Loucy (cell line): ENCODE data around the gene CYP26B1.

Experiments used
- H2AFZ ChIP-seq: fragments of 200-600 bp; sonication (generic); 2 replicates; pipeline ENCODE4 v1.6.0; 2016; ENCODE audit warnings: antibody characterized with exemption, mild to moderate bottlenecking, low read length, moderate library complexity
- H3F3A ChIP-seq: fragments of 200-600 bp; 2 replicates; pipeline ENCODE4 v1.6.0; 2016; ENCODE audit warnings: antibody characterized with exemption, low read depth, mild to moderate bottlenecking
- H3K27me3 ChIP-seq: fragments of 200-600 bp; sonication (generic); 2 replicates; pipeline ENCODE4 v1.6.1; 2014; ENCODE audit warnings: low read length, mild to moderate bottlenecking; ENCODE audit not compliant: insufficient read depth, poor library complexity, severe bottlenecking
- H3K36me3 ChIP-seq: fragments of 200-600 bp; sonication (generic); 2 replicates; pipeline ENCODE4 v1.6.1; 2016; ENCODE audit warnings: low read length; ENCODE audit not compliant: insufficient read depth
- H3K4me1 ChIP-seq: fragments of 200-600 bp; sonication (generic); 2 replicates; pipeline ENCODE4 v1.5.1; 2014; ENCODE audit warnings: low read length, mild to moderate bottlenecking; ENCODE audit not compliant: insufficient read depth, poor library complexity, severe bottlenecking
- H3K4me2 ChIP-seq: fragments of 200-600 bp; sonication (generic); 2 replicates; pipeline ENCODE4 v1.6.0; 2014; ENCODE audit warnings: antibody characterized with exemption, low read length, low read depth, mild to moderate bottlenecking; ENCODE audit not compliant: poor library complexity, severe bottlenecking
- H3K4me3 ChIP-seq: fragments of 200-600 bp; sonication (generic); 2 replicates; pipeline ENCODE4 v1.5.1; 2014; ENCODE audit warnings: low read length, mild to moderate bottlenecking, mixed read lengths; ENCODE audit not compliant: poor library complexity, severe bottlenecking
- H3K79me2 ChIP-seq: fragments of 200-600 bp; sonication (generic); 2 replicates; pipeline ENCODE4 v1.6.1; 2014; ENCODE audit warnings: low read length; ENCODE audit not compliant: insufficient read depth
- H3K9ac ChIP-seq: fragments of 200-600 bp; sonication (generic); 2 replicates; pipeline ENCODE4 v1.6.0; 2014; ENCODE audit warnings: mild to moderate bottlenecking, low read depth, low read length, moderate library complexity; ENCODE audit not compliant: poor library complexity, severe bottlenecking
- H3K9me2 ChIP-seq: fragments of 200-600 bp; sonication (generic); replicated peaks from 2 replicates; pipeline ENCODE4 v1.6.1; 2016; ENCODE audit warnings: low read depth, low read length, mixed read lengths
- H3K9me3 ChIP-seq: fragments of 200-600 bp; sonication (generic); 2 replicates; pipeline ENCODE4 v1.6.1; 2014; ENCODE audit warnings: mild to moderate bottlenecking, antibody characterized with exemption, low read length, low read depth; ENCODE audit not compliant: insufficient read depth
- H4K20me1 ChIP-seq: fragments of 200-600 bp; sonication (generic); 2 replicates; pipeline ENCODE4 v1.6.0; 2014; ENCODE audit warnings: antibody characterized with exemption, low read length, mild to moderate bottlenecking; ENCODE audit not compliant: insufficient read depth, poor library complexity, severe bottlenecking
- CTCF ChIP-seq: fragments of 200-600 bp; sonication (generic); conservative IDR thresholded peaks from 2 replicates; pipeline ENCODE4 v1.5.1; 2014; ENCODE audit warnings: mild to moderate bottlenecking, antibody characterized with exemption, low read length
- EZH2phosphoT487 ChIP-seq: fragments of 200-600 bp; IDR thresholded peaks from 2 replicates; pipeline ENCODE4 v1.6.1; 2018; ENCODE audit warnings: antibody characterized with exemption, mild to moderate bottlenecking, moderate library complexity, borderline replicate concordance

The CYP26B1 gene

GRCh38 chr2:72182547-72182946, 34.9 kb upstream of the CYP26B1 start:
- Histone ChIP-seq H4K20me1 (no peaks in the 10 kb centered on the region), H3K79me2 (no peaks in the 10 kb centered on the region), H2AFZ (no peak overlapping the region), H3K4me1 (no peaks in the 10 kb centered on the region), H3K9me3 (peaks cover 4% of the 10 kb centered on the region; the same call in 1 of the 2 replicates), H3K4me3 (no peak overlapping the region), H3K9me2 (no peaks in the 10 kb centered on the region), H3F3A (no peaks in the 10 kb centered on the region), H3K9ac (no peak overlapping the region), H3K36me3 (peaks cover 3% of the 10 kb centered on the region; the same call in 1 of the 2 replicates), H3K4me2 (no peak overlapping the region), H3K27me3 (no peaks in the 10 kb centered on the region)
- TF ChIP-seq CTCF: no peak
- TF ChIP-seq EZH2phosphoT487: no peak

- no peaks in the 10 kb centered on the region for H3K27me3 ChIP-seq
- H3K36me3 ChIP-seq: peaks cover 3% of the 10 kb centered on the region; the same call in 1 of the 2 replicates
- no peak overlapping the region for H3K9ac ChIP-seq
- H3K9me3 ChIP-seq: no peaks in the 10 kb centered on the region
- H3K9me2 ChIP-seq: no peaks in the 10 kb centered on the region
- H2AFZ ChIP-seq: no peak overlapping the region
- no peak overlapping the region for H3K4me3 ChIP-seq
- no peaks in the 10 kb centered on the region for H3F3A ChIP-seq
- no peaks in the 10 kb centered on the region for H3K79me2 ChIP-seq
- H4K20me1 ChIP-seq: no peaks in the 10 kb centered on the region
- no peak overlapping the region for H3K4me2 ChIP-seq
- TF ChIP-seq CTCF: no peak
- TF ChIP-seq EZH2phosphoT487: no peak
- H3K4me1 ChIP-seq: no peaks in the 10 kb centered on the region
These were observed 34.0 kb upstream of the CYP26B1 start for GRCh38 chr2:72181616-72182015.

GRCh38 chr2:72180351-72180750, 32.7 kb upstream of the CYP26B1 start:
- Histone ChIP-seq H2AFZ (no peak overlapping the region), H3K9me3 (no peaks in the 10 kb centered on the region)
- no peak for TF ChIP-seq EZH2phosphoT487
- TF ChIP-seq CTCF: no peak

More at GRCh38 chr2:72180351-72180750, 32.7 kb upstream of the CYP26B1 start:
- no peaks in the 10 kb centered on the region for H3K27me3 ChIP-seq
- no peaks in the 10 kb centered on the region for H4K20me1 ChIP-seq
- H3K4me1 ChIP-seq: no peaks in the 10 kb centered on the region
- peaks cover 3% of the 10 kb centered on the region; the same call in 1 of the 2 replicates for H3K36me3 ChIP-seq
- no peaks in the 10 kb centered on the region for H3F3A ChIP-seq
- H3K9me2 ChIP-seq: no peaks in the 10 kb centered on the region
- H3K9ac ChIP-seq: no peak overlapping the region
- H3K79me2 ChIP-seq: no peaks in the 10 kb centered on the region
- H3K4me2 ChIP-seq: no peak overlapping the region
- no peak overlapping the region for H3K4me3 ChIP-seq
